Prostate gland (tissue), 2 donors: ENCODE results near the gene CPEB2. TPM values are rescaled to one million over a fixed set of nuclear protein-coding genes. Genes with fewer than 3 reads are reported as not detected.

Experiments used
- DNase-seq: peaks from one replicate; pipeline ENCODE4 v3.0.0-alpha.2; 2019; ENCODE audit warnings: low spot score
- H3K27ac ChIP-seq, 2 donors: fragments of 200-600 bp; sonication (generic); 2 replicates each; pipeline ENCODE4 v1.5.1; 2017 to 2019
- H3K27me3 ChIP-seq: fragments of 200-600 bp; sonication (generic); replicated peaks from 2 replicates; pipeline ENCODE4 v1.5.1; 2019; ENCODE audit not compliant: insufficient read depth
- H3K36me3 ChIP-seq, 2 donors: fragments of 200-600 bp; sonication (generic); 1 replicate in 1 of 2; 2 replicates in 1 of 2; pipeline versions ENCODE4 v1.5.1 to v1.8.1; 2017 to 2019
- H3K4me1 ChIP-seq: fragments of 200-600 bp; sonication (generic); replicated peaks from 2 replicates; pipeline ENCODE4 v1.5.1; 2019
- H3K4me3 ChIP-seq, 2 donors: fragments of 200-600 bp; sonication (generic); 2 replicates each; pipeline ENCODE4 v1.5.1; 2017 to 2019
- H3K9me3 ChIP-seq: fragments of 200-600 bp; sonication (generic); 2 replicates; pipeline ENCODE4 v1.5.1; 2017
- CTCF ChIP-seq, 4 experiments: fragments of 200-600 bp in 2 of 4; fragments of 450-650 bp in 2 of 4; sonication (generic) in 2 of 4; IDR thresholded peaks; 1 replicate in 3 of 4; 2 replicates in 1 of 4; pipeline ENCODE4 v1.5.1; 2016 to 2019; ENCODE audit warnings: antibody characterized with exemption in 4 of 4, mild to moderate bottlenecking in 2 of 4, moderate library complexity in 2 of 4
- POLR2A ChIP-seq: fragments of 450-650 bp; IDR thresholded peaks from one replicate; pipeline ENCODE4 v1.6.1; 2016; ENCODE audit warnings: antibody characterized with exemption, mild to moderate bottlenecking
- POLR2AphosphoS5 ChIP-seq: sonication (generic); formaldehyde crosslinking; IDR thresholded peaks from one replicate; pipeline ENCODE4 v1.6.1; 2017; ENCODE audit warnings: antibody characterized with exemption
- WGBS: methylation state at CpG from one replicate; pipeline ENCODE4 v1.1.5; 2018; 5-methylcytosine and 5-hydroxymethylcytosine counted together
- intact Hi-C: fragments of 100-400 bp; cut with DNase I; formaldehyde crosslinking; loops from one replicate; pipeline ENCODE4 v1.14.2; 2022
- total RNA-seq, 2 donors: library from RNA; depleted of rRNA; stranded (reverse); fragments of >200 nt; gene quantifications; one replicate each; pipeline ENCODE4 v1.1.0, GENCODE V29; 2016

Gene CPEB2
- 10 to 100 TPM; 14.5 to 47.3 TPM for total RNA-seq

GRCh38 chr4:15001869-15002658 lies at the start of gene CPEB2:
Gene CPEB2 (plus strand): TSS chr4:15002481. CDS start chr4:15002674, 193 bp downstream.
- WGBS = 0% methylated on average over 58 of the region's 104 CpGs
- intact Hi-C loops = loop anchor here (10.0 kb wide), 4 partner anchors 137 to 653 kb away; partner anchors contain the start of gene FBXL5
- TF ChIP-seq POLR2AphosphoS5 (peak; percentile 74), CTCF (IDR thresholded peaks at IDR 0.05) (peak in 1 of 4 experiments; percentile 14), POLR2A (peak; percentile 98)
- H3K27ac ChIP-seq = peak within 1 kb of the TSS; percentile 99 to 100
- H3K4me1 ChIP-seq = no peaks in the 10 kb centered on the region
- H3K9me3 ChIP-seq = no peaks in the 10 kb centered on the region
- no peaks in the 10 kb centered on the region for H3K27me3 ChIP-seq
- peak within 1 kb of the TSS; percentile 96 to 99 for H3K4me3 ChIP-seq
- H3K36me3 ChIP-seq = no peaks in the 10 kb centered on the region
- peak; percentile 96 for DNase-seq

GRCh38 chr4:14958436-14958835 lies 43.8 kb upstream of the CPEB2 start:
- 11% methylated on average over 3 of the region's 3 CpGs for WGBS
- peak; percentile 14 for TF ChIP-seq POLR2AphosphoS5
- TF ChIP-seq POLR2A = no peak
- no peak for TF ChIP-seq CTCF (IDR thresholded peaks at IDR 0.05)
- DNase-seq = peak; percentile 5
- Histone ChIP-seq H3K4me3 (no peak overlapping the region), H3K27ac (no peak overlapping the region), H3K9me3 (no peaks in the 10 kb centered on the region), H3K4me1 (no peaks in the 10 kb centered on the region), H3K36me3 (no peaks in the 10 kb centered on the region), H3K27me3 (no peaks in the 10 kb centered on the region)
- intact Hi-C loops = no loop called here

GRCh38 chr4:14961292-14961691 lies 41.0 kb upstream of the CPEB2 start:
- no peaks in the 10 kb centered on the region for H3K27me3 ChIP-seq
- H3K4me3 ChIP-seq = no peak overlapping the region
- DNase-seq = no peak
- H3K4me1 ChIP-seq = no peaks in the 10 kb centered on the region
- H3K36me3 ChIP-seq = no peaks in the 10 kb centered on the region
- H3K27ac ChIP-seq = no peak overlapping the region
- no peaks in the 10 kb centered on the region for H3K9me3 ChIP-seq
- intact Hi-C loops = no loop called here
- TF ChIP-seq POLR2A (no peak), POLR2AphosphoS5 (no peak), CTCF (IDR thresholded peaks at IDR 0.05) (no peak)

- WGBS = 90% methylated on average over 1 of the region's 1 CpG
- intact Hi-C loops = no loop called here
- TF ChIP-seq POLR2AphosphoS5 = no peak
- no peak for TF ChIP-seq CTCF (IDR thresholded peaks at IDR 0.05)
- TF ChIP-seq POLR2A = no peak
- Histone ChIP-seq H3K27ac (no peak overlapping the region), H3K4me3 (no peak overlapping the region), H3K9me3 (no peaks in the 10 kb centered on the region), H3K4me1 (no peaks in the 10 kb centered on the region), H3K27me3 (no peaks in the 10 kb centered on the region), H3K36me3 (no peaks in the 10 kb centered on the region)
- DNase-seq = no peak
Observed at GRCh38 chr4:14965071-14965470, 37.2 kb upstream of the CPEB2 start.

- no peak for DNase-seq
- no peaks in the 10 kb centered on the region for H3K27me3 ChIP-seq
- no peaks in the 10 kb centered on the region for H3K4me1 ChIP-seq
- TF ChIP-seq CTCF (IDR thresholded peaks at IDR 0.05) (no peak), POLR2AphosphoS5 (no peak), POLR2A (no peak)
- no peak overlapping the region for H3K4me3 ChIP-seq
- no peaks in the 10 kb centered on the region for H3K36me3 ChIP-seq
- intact Hi-C loops = no loop called here
- H3K9me3 ChIP-seq = no peaks in the 10 kb centered on the region
- H3K27ac ChIP-seq = no peak overlapping the region
- WGBS = 90% methylated on average over 3 of the region's 3 CpGs
Observed at GRCh38 chr4:14967982-14968381, 34.3 kb upstream of the CPEB2 start.
